A549 (cell line): ENCODE measurements around the gene ARHGAP4. TPM values are rescaled to one million over a fixed set of nuclear protein-coding genes. Genes with fewer than 3 reads are reported as not detected.

Source experiments
- ATAC-seq, 2 experiments: fragments of 200-7000 bp in 1 of 2; fragments of >200 bp in 1 of 2; cut with Nextera tagmentation in 1 of 2; cut with Tn5 transposase in 1 of 2; 3 replicates each; pipeline versions ENCODE4 v1.8.0 to v1.9.1; 2018 to 2020; ENCODE audit warnings: mild to moderate bottlenecking in 1 of 2, moderate library complexity in 1 of 2
- CTCF ChIA-PET: fragments of 300-600 bp; sonication (Branson Sonifier 250); formaldehyde crosslinking; extraction: SDS; loops from one replicate; lab custom pipeline; 2021; ENCODE audit warnings: antibody characterized with exemption, inconsistent platforms; lab: Yijun Ruan, JAX
- POLR2A ChIA-PET: fragments of 350-600 bp; formaldehyde crosslinking; extraction: SDS; loops from one replicate; lab custom pipeline; 2021; ENCODE audit warnings: antibody characterized with exemption, inconsistent platforms; lab: Yijun Ruan, JAX
- DNase-seq, 2 experiments: peaks; one replicate each; pipeline versions ENCODE4 v3.0.0 to v3.0.0-alpha.2; 2011 to 2016; ENCODE audit warnings: low read depth in 1 of 2, low spot score in 1 of 2
- FAIRE-seq: peaks from 2 replicates; lab custom pipeline; 2011; peaks lifted over from hg19 to GRCh38; lab: Jason Lieb, UNC
- H3K27ac ChIP-seq, 2 experiments: fragments of >200 bp; sonication (Bioruptor Twin); formaldehyde crosslinking; 3 replicates each; pipeline ENCODE4 v1.5.1; 2016 to 2017
- H3K4me1 ChIP-seq: fragments of >200 bp; sonication (Bioruptor Twin); formaldehyde crosslinking; 3 replicates; pipeline ENCODE4 v1.6.1; 2016
- H3K4me2 ChIP-seq: fragments of >200 bp; sonication (Bioruptor Twin); formaldehyde crosslinking; 3 replicates; pipeline ENCODE4 v1.6.1; 2016
- H3K4me3 ChIP-seq: fragments of >200 bp; sonication (Bioruptor Twin); formaldehyde crosslinking; 3 replicates; pipeline ENCODE4 v1.5.1; 2016
- H3K9me3 ChIP-seq: fragments of >200 bp; sonication (Bioruptor Twin); formaldehyde crosslinking; 3 replicates; pipeline ENCODE4 v1.6.1; 2016
- BCL3 ChIP-seq: fragments of >200 bp; sonication (Bioruptor Twin); formaldehyde crosslinking; IDR thresholded peaks from 3 replicates; pipeline ENCODE4 v1.6.1; 2016
- BHLHE40 ChIP-seq: IDR thresholded peaks from 2 replicates; pipeline ENCODE4 v1.6.1; 2012; ENCODE audit warnings: low read depth, low read length, inconsistent platforms
- CBX2 ChIP-seq: fragments of 200-600 bp; sonication (generic); IDR thresholded peaks from 2 replicates; pipeline ENCODE4 v1.6.1; 2016; ENCODE audit warnings: low read depth, mild to moderate bottlenecking, borderline replicate concordance
- CBX8 ChIP-seq: fragments of 200-600 bp; sonication (generic); IDR thresholded peaks from 2 replicates; pipeline ENCODE4 v1.6.1; 2016
- CEBPB ChIP-seq, 2 experiments: fragments of >200 bp in 1 of 2; sonication (Bioruptor Twin) in 1 of 2; formaldehyde crosslinking in 1 of 2; IDR thresholded peaks; 2 replicates each; pipeline ENCODE4 v1.6.1; 2012 to 2016
- HOXA7 ChIP-seq: fragments of 250-450 bp; sonication (Bioruptor Pico); IDR thresholded peaks from 2 replicates; pipeline ENCODE4 v1.5.0; 2020; ENCODE audit warnings: mild to moderate bottlenecking, moderate library complexity
- KDM1A ChIP-seq: fragments of 200-600 bp; sonication (generic); IDR thresholded peaks from 2 replicates; pipeline ENCODE4 v1.6.1; 2016; ENCODE audit warnings: low read depth, mild to moderate bottlenecking
- MAZ ChIP-seq: fragments of 150-350 bp; IDR thresholded peaks from 2 replicates; pipeline ENCODE4 v1.6.1; 2014; ENCODE audit warnings: antibody characterized with exemption, low read depth, low read length, borderline replicate concordance
- MYC ChIP-seq: IDR thresholded peaks from 2 replicates; pipeline ENCODE4 v1.6.1; 2012; ENCODE audit warnings: mild to moderate bottlenecking, inconsistent platforms, low read length, improper control_type of control experiment, borderline replicate concordance
- NR3C1 ChIP-seq: fragments of >200 bp; sonication (Bioruptor Twin); formaldehyde crosslinking; IDR thresholded peaks from 3 replicates; pipeline ENCODE4 v1.6.1; 2017
- PBX3 ChIP-seq: IDR thresholded peaks from 2 replicates; pipeline ENCODE4 v1.6.1; 2012
- POLR2AphosphoS2 ChIP-seq: conservative IDR thresholded peaks from 2 replicates; pipeline ENCODE4 v1.6.1; 2012; ENCODE audit warnings: low read length, improper control_type of control experiment, inconsistent platforms
- TP53 ChIP-seq: fragments of 250-450 bp; sonication (Bioruptor Pico); IDR thresholded peaks from 2 replicates; pipeline ENCODE4 v1.5.0; 2021; ENCODE audit warnings: mild to moderate bottlenecking, moderate library complexity
- ZNF302 ChIP-seq: fragments of 250-450 bp; sonication (Bioruptor Pico); IDR thresholded peaks from 2 replicates; pipeline ENCODE4 v1.9.0; 2021; ENCODE audit warnings: inconsistent platforms, mild to moderate bottlenecking, moderate library complexity
- WGBS: methylation state at CpG from one replicate; pipeline ENCODE4 v1.1.6; 2017; ENCODE audit errors: missing lambda C conversion rate; 5-methylcytosine and 5-hydroxymethylcytosine counted together
- polyA plus RNA-seq, 4 experiments: library from polyadenylated mRNA; depleted of rRNA in 3 of 4; stranded (reverse); fragments of >200 nt; fragmentation: RNase III in 1 of 4; extraction: RNeasy Plus Mini Kit Qiagen cat#74134 plus additional on column Dnase treatment in 1 of 4; gene quantifications; 2 replicates in 3 of 4; 3 replicates in 1 of 4; pipeline ENCODE4 v1.2.3, GENCODE V29; 2011 to 2017
- TF ChIP-seq, protein P1 (sequence below): fragments of >200 bp; sonication (Bioruptor Twin); formaldehyde crosslinking; IDR thresholded peaks from 3 replicates; pipeline ENCODE4 v1.5.1; 2016
- TF ChIP-seq, protein P2 (sequence below): fragments of 450-650 bp; IDR thresholded peaks from 2 replicates; pipeline ENCODE4 v1.6.1; 2014; ENCODE audit warnings: antibody characterized with exemption

ARHGAP4 gene
- polyA plus RNA-seq, 2 of the 4 experiments (the other 2 are of a cell fraction): 0.78 to 0.98 TPM

DNA sequence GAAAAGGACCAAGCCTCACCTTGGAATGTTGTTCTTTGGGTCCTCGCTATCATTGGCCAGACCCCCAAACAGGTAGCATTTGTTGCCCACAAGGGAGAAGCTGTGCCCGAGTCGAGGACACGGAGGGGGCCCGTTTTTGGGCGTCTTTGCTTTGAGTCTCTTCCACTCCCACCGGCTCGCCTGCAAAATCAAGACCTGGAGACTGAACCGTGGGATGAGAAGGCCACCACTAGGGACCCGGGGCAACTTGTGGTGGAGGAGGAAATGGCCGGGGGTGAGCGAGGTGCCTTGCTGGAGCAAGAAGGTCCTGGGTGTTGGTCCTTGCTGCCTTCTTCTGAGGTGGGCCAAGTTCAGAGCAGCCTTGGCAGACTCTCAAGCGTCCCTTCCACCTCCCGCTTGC is 38.0 kb upstream of the ARHGAP4 start:
- TF ChIP-seq CBX8: no peak
- TF ChIP-seq, protein P1, sequence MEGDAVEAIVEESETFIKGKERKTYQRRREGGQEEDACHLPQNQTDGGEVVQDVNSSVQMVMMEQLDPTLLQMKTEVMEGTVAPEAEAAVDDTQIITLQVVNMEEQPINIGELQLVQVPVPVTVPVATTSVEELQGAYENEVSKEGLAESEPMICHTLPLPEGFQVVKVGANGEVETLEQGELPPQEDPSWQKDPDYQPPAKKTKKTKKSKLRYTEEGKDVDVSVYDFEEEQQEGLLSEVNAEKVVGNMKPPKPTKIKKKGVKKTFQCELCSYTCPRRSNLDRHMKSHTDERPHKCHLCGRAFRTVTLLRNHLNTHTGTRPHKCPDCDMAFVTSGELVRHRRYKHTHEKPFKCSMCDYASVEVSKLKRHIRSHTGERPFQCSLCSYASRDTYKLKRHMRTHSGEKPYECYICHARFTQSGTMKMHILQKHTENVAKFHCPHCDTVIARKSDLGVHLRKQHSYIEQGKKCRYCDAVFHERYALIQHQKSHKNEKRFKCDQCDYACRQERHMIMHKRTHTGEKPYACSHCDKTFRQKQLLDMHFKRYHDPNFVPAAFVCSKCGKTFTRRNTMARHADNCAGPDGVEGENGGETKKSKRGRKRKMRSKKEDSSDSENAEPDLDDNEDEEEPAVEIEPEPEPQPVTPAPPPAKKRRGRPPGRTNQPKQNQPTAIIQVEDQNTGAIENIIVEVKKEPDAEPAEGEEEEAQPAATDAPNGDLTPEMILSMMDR: no peak
- POLR2A ChIA-PET: no interaction called here
- ATAC-seq: no peak

DNA sequence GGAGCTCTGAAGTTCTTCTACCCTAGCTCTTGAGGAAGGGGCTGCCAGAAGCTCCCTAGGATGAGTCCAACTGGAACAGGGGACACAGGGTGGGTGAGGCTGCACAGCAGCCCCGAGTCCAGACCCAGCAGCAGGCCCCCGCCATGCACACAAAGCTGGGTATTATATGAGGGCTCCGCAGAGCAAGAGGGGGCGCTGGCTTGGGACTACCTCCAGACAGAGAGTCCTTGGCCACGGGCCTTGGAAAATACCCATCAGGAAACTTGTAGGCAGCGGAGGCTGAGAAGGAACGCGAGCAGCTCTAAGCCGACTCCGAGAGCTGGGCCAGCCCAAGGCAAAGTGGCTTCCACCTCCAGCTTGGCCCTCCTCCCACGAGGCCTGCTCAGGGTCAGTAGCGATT is 37.5 kb upstream of the ARHGAP4 start:
- POLR2A ChIA-PET: no interaction called here

More for the DNA sequence above, 38.0 kb upstream of the ARHGAP4 start:
- no peak overlapping the region for H3K4me3 ChIP-seq
- no peak for DNase-seq
- peaks cover 14% of the 10 kb centered on the region for H3K4me1 ChIP-seq
- 100% methylated on average over 8 of the region's 14 CpGs for WGBS
- no peak for FAIRE-seq
- H3K27ac ChIP-seq: no peak overlapping the region
- no peak overlapping the region for H3K4me2 ChIP-seq
- CTCF ChIA-PET: interaction anchor here (1.2 to 5.5 kb wide), 5 partner anchors 8 to 200 kb away, joined by 3 to 47 read pairs (median 11); partner anchors contain the start of genes PLXNB3 and TMEM187
- H3K9me3 ChIP-seq: no peaks in the 10 kb centered on the region

More for the DNA sequence above, 37.5 kb upstream of the ARHGAP4 start:
- H3K9me3 ChIP-seq: no peaks in the 10 kb centered on the region
- WGBS: 97% methylated on average over 7 of the region's 12 CpGs
- TF ChIP-seq POLR2AphosphoS2 (no peak), BCL3 (no peak), MYC (no peak), NR3C1 (no peak), CBX2 (no peak), MAZ (no peak), PBX3 (no peak), HOXA7 (no peak), KDM1A (no peak), CEBPB (IDR thresholded peaks at IDR 0.05) (no peak), TP53 (CRISPR knock-in tag) (no peak), ZNF302 (CRISPR knock-in tag) (no peak), BHLHE40 (no peak)
- TF ChIP-seq, protein P1: no peak
- TF ChIP-seq, protein P2, sequence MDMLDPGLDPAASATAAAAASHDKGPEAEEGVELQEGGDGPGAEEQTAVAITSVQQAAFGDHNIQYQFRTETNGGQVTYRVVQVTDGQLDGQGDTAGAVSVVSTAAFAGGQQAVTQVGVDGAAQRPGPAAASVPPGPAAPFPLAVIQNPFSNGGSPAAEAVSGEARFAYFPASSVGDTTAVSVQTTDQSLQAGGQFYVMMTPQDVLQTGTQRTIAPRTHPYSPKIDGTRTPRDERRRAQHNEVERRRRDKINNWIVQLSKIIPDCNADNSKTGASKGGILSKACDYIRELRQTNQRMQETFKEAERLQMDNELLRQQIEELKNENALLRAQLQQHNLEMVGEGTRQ: no peak
- H3K4me3 ChIP-seq: no peak overlapping the region
- CTCF ChIA-PET: interaction anchor here (1.1 to 5.5 kb wide), 5 partner anchors 9 to 199 kb away, joined by 3 to 47 read pairs (median 11); partner anchors contain the start of genes PLXNB3 and TMEM187
- DNase-seq: no peak
- no peak for FAIRE-seq
- H3K27ac ChIP-seq: no peak overlapping the region
- H3K4me1 ChIP-seq: peaks cover 8% of the 10 kb centered on the region; the same call in 2 of the 3 replicates
- no peak for ATAC-seq
- H3K4me2 ChIP-seq: no peak overlapping the region
